ENCODE data around the gene UBE2H.
"Not testable (repeated sequence)": the region's sequence is repeated elsewhere in the genome, so short reads cannot be mapped to it uniquely, and the experiment has no call there.

The UBE2H gene

GRCh38 chr7:129872054-129872453 lies 80.7 kb downstream of the UBE2H start:
- DNase-seq (ENCODE audit: low spot score) = no peak

- DNase-seq (ENCODE audit: low spot score) = no peak
Observed at GRCh38 chr7:129870668-129871067, 82.1 kb downstream of the UBE2H start.

GRCh38 chr7:129866251-129866650 lies 86.5 kb downstream of the UBE2H start:
- DNase-seq (ENCODE audit: low spot score) = no peak

- DNase-seq (ENCODE audit: low spot score) = no peak
Observed at GRCh38 chr7:129865925-129866201, 86.9 kb downstream of the UBE2H start.

GRCh38 chr7:129865093-129865924 lies 87.5 kb downstream of the UBE2H start:
- DNase-seq (ENCODE audit: low spot score) = no peak

DNA sequence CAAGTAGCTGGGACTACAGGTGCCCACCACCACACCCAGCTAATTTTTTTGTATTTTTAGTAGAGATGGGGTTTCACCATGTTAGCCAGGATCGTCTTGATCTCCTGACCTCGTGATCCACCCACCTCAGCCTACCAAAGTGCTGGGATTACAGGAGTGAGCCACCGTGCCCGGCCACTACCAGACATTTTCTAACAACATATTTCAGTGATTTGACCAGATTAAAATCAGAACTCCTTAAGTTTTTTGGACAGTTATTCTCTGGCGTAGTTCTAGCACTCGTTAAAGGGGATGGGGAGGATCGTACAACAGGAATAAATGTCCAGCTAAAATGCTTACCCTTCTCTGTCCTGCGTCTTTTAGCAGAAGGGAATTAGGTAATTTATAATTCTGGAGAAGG lies 88.1 kb downstream of the UBE2H start:
- not testable (repeated sequence) for DNase-seq (ENCODE audit: low spot score)

GRCh38 chr7:129864042-129864441 lies 88.7 kb downstream of the UBE2H start:
- peak; percentile 53 for DNase-seq (ENCODE audit: low spot score)

DNA sequence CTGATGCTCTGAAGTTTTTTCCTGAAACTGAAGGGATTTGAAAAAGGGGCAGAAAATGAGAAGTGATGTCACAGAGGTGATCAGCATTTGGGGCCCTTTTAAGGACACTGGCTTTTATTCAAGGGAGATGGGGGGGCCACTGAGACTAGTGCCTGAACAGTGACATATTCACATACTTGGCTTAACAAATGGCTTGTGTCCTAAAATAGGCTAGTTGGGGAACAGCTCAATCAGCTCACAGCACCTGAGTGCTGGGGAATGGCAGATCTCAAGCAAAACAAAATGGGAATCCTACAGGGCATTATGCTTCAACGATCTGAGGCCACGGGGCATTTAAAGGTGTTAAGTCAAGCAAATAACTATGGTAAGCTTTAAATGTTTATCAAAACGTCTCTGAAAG lies 90.1 kb downstream of the UBE2H start:
- DNase-seq (ENCODE audit: low spot score) = no peak

- not testable (repeated sequence) for DNase-seq (ENCODE audit: low spot score)
Observed at GRCh38 chr7:129860784-129861183, 92.0 kb downstream of the UBE2H start.

DNA sequence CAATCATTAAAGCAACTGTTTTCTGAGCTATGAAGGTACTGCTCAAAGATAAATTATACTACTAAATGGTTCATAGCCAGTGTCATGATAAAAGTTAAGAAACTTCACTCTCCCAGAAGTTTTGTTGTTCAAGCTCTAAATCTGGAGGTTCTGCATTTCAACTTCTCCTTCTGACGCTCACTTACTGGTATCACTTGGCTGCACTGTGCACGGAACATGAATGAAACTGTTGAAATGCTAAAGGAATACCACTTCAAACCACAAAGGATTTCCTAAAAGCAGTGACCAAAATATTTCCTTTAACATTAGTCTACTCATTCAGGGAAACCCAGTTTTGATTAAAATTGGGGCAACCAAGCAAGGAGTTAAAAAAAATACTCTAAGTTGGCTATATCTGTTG lies 93.6 kb downstream of the UBE2H start:
- DNase-seq (ENCODE audit: low spot score) = no peak

DNA sequence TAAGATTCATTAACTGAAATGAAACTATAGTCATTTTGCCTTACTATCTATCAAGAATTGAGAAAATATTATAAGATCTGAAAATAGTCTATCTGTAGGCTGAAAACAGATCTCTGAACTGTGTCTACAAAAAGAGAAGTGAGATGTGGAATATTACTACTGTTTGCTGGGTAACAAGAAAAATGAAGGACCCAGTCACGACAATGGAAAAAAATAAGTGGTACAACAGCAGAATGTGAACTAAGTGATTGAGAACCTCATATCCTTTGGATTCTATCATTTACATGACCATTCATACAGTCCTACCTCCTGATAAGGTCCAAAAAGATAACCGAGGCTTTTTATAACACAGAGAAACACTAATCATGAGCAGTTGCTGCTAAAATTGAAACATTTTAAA lies 94.3 kb downstream of the UBE2H start:
- DNase-seq (ENCODE audit: low spot score) = no peak

DNA sequence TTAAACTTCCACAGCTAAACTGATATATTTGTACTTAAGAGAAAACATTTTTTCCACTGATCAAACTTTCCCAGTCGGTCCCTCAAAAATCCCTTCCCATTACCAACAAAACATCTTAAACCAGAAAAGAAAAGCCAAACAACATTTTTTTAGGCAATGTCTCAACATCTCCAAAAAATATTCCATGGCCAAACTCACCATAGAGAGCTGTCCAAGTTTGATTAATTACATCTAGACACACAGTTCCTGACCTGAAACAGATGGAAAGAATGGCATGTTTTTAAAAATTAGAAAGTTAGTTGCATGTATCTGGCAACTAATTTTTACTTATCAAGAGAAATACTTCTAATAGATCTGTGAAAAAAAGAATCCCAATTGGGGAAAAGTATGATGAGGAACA lies 95.4 kb downstream of the UBE2H start:
- no peak for DNase-seq (ENCODE audit: low spot score)

DNA sequence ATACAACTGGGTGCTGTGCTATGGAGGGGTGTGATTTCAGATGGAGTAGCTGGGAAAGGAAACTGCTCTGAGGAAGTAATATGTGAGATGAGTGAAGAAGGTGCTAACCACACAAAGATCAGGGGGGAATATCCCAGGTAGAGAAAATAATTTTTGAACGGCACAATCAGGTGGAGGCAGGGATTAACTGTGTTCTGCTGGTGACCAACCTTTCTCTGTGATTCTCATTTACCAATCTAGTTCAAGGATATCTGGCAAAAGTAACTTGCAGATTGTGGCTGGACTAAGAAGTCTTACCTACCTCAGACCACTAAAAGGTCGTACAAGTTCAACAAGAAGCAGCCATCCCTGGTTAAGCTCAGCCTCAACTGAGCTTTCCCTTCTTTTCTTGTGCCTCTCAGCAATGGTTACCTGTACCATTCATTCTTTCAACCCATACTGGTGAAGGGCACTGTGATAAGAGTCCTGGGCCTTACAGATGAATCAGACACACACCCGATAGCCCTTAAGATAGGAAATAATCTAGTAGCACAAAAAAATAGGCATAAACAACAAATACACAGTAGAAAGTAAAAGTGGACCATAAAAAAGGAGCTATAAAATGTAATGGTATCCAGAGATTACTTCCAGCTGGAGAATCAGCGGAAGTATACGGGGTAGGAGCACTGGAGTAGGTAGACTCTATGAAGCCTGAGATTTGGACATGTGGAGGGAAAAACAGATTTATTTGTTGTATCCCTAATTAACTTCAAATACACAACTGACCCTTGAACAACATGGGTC lies 96.6 kb downstream of the UBE2H start:
- DNase-seq (ENCODE audit: low spot score) = no peak

DNA sequence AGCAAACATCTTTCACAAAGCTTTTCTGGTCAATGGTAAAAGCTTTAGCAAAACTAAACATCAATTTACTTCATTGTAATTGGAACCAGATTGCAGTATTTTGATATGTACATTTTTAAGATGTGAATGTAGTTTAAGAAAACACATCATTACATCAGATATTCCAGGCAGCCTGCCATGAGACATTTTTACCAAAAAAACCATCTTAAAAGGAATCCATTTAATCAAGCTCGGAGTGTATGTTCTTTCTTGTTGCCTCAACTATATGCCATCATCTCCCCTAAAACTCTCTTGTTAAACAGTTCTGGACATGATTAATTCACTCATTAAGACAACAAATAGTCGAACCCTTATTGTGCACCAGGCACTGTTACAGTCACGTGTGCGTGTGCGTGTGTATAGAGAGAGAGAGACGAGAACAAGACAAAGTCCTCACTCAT lies 97.5 kb downstream of the UBE2H start:
- DNase-seq (ENCODE audit: low spot score) = peak; percentile 50

GRCh38 chr7:129854401-129854800 lies 98.4 kb downstream of the UBE2H start:
- no peak for DNase-seq (ENCODE audit: low spot score)

GRCh38 chr7:129853661-129854268 lies 99.0 kb downstream of the UBE2H start:
- no peak for DNase-seq (ENCODE audit: low spot score)

GRCh38 chr7:129851809-129852208 lies 101.0 kb downstream of the UBE2H start:
- no peak for DNase-seq (ENCODE audit: low spot score)

- DNase-seq (ENCODE audit: low spot score) = no peak
Observed at GRCh38 chr7:129851174-129851573, 101.6 kb downstream of the UBE2H start.

- DNase-seq (ENCODE audit: low spot score) = no peak
Observed at GRCh38 chr7:129848436-129848835, 104.3 kb downstream of the UBE2H start.

DNA sequence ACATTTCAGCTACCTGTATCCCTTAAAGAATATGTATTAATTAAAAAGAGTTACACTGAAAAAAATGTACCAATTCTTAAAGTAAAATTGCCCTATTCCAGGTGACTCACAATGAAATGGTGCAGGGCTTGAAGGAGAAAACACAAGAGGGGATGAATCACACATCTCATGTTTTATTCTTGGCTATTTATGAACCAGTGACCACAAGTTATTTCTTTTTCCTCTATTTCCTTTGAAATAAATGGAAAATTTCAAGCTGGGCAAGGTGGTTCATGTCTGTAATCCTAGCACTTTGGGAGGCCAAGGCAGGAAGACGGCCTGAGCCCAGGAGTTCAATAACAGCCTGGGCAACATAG lies 106.8 kb downstream of the UBE2H start:
- DNase-seq (ENCODE audit: low spot score) = peak; percentile 70

DNA sequence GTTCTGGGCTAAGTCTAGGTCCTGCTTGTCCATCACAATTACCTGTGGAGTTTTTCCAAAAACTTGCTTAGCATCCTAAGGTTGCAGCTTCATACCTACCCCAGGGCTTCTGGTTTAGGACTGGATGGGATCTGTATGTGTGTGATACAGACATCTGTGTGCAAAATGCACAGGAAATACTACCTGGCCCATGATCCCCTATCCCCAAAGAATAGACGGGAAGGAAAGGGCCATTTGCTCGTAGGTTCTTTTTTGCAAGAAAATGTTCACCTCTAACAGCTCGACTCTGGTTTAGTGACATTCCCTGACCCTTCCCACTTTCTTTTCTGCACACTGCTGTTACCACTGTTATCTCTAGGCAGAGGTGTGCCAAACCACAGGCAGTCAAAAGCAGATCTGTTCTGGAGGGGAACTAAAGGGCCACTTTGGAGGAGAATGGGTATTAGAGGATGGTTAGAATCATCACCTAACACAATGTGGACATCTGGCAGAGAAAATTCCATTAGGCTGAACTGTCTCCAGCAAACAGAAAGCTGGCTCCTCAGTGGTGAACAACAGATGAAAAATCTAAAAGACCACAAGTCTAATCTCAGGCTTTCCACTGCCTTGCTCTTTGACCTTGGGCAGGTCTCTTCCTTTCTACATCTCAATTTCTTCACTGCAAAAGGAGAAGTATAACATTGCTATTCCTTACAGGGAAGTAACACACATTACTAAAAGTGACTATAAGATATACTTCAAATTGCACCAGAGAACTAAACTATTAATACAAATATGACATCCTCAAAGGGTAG lies 107.4 kb downstream of the UBE2H start:
- DNase-seq (ENCODE audit: low spot score) = peak; percentile 64

Data from GM03348 (cell line).